IMR-90 (cell line): ENCODE measurements around the gene TNNC1. TPM values are rescaled to one million over a fixed set of nuclear protein-coding genes. Genes with fewer than 3 reads are reported as not detected.

ENCODE experiments used
- ATAC-seq: fragments of 200-7000 bp; cut with Tn5 transposase; 2 replicates; pipeline ENCODE4 v1.9.1; 2020; ENCODE audit warnings: low read depth, mild to moderate bottlenecking, moderate library complexity
- BruUV-seq: library from RNA; stranded (reverse); fragments of 400-500 nt; replicated peaks from 2 replicates; lab custom pipeline; 2021; lab: Mats Ljungman, UMichigan
- CTCF ChIA-PET: fragments of 300-600 bp; formaldehyde crosslinking; extraction: SDS; loops from one replicate; lab custom pipeline; 2021; ENCODE audit warnings: antibody characterized with exemption; lab: Yijun Ruan, JAX
- POLR2A ChIA-PET: fragments of 300-600 bp; sonication (Branson Sonifier 250); formaldehyde crosslinking; loops from one replicate; lab custom pipeline; 2022; ENCODE audit warnings: antibody characterized with exemption; ENCODE audit not compliant: unreplicated experiment; lab: Charles Lee
- DNase-seq: peaks from one replicate; pipeline ENCODE4 v3.0.0; 2013
- H2AFZ ChIP-seq: replicated peaks from 2 replicates; pipeline ENCODE3; 2013; ENCODE audit warnings: low read length, mild to moderate bottlenecking; ENCODE audit not compliant: poor library complexity
- H2AK5ac ChIP-seq: 2 replicates; pipeline ENCODE4 v1.6.1; 2013; ENCODE audit warnings: low read depth, low read length, inconsistent platforms
- H2AK9ac ChIP-seq: replicated peaks from 2 replicates; pipeline ENCODE3; 2013; ENCODE audit warnings: mild to moderate bottlenecking, low read depth, low read length, moderate library complexity; ENCODE audit not compliant: poor library complexity
- H2BK120ac ChIP-seq: 2 replicates; pipeline ENCODE4 v1.6.1; 2013; ENCODE audit warnings: low read depth, low read length, inconsistent platforms
- H2BK15ac ChIP-seq: 3 replicates; pipeline ENCODE4 v1.6.1; 2013; ENCODE audit warnings: low read depth, low read length, inconsistent platforms
- H2BK20ac ChIP-seq: 2 replicates; pipeline ENCODE4 v1.6.1; 2013; ENCODE audit warnings: low read depth, mild to moderate bottlenecking, inconsistent platforms, low read length, moderate library complexity
- H2BK5ac ChIP-seq: 2 replicates; pipeline ENCODE4 v1.6.1; 2013; ENCODE audit warnings: mild to moderate bottlenecking, low read depth, low read length, inconsistent platforms; ENCODE audit not compliant: poor library complexity, severe bottlenecking
- H3K14ac ChIP-seq: replicated peaks from 2 replicates; pipeline ENCODE4 v1.6.1; 2013; ENCODE audit warnings: low read depth, low read length, inconsistent platforms
- H3K18ac ChIP-seq: 2 replicates; pipeline ENCODE4 v1.6.1; 2013; ENCODE audit warnings: low read depth, low read length, control low read depth
- H3K23ac ChIP-seq: 2 replicates; pipeline ENCODE4 v1.6.1; 2013; ENCODE audit warnings: low read depth, low read length, inconsistent platforms
- H3K27ac ChIP-seq: 2 replicates; pipeline ENCODE4 v1.5.1; 2013; ENCODE audit warnings: mild to moderate bottlenecking, control low read depth, low read length; ENCODE audit not compliant: insufficient read depth
- H3K27me3 ChIP-seq: 2 replicates; pipeline ENCODE4 v1.6.1; 2013; ENCODE audit warnings: low read length; ENCODE audit not compliant: control insufficient read depth, insufficient read depth
- H3K36me3 ChIP-seq: 2 replicates; pipeline ENCODE4 v1.6.1; 2013; ENCODE audit warnings: low read length, mixed read lengths; ENCODE audit not compliant: control insufficient read depth, insufficient read depth
- H3K4ac ChIP-seq: 2 replicates; pipeline ENCODE4 v1.6.1; 2013; ENCODE audit warnings: low read depth, low read length, inconsistent platforms
- H3K4me1 ChIP-seq: 2 replicates; pipeline ENCODE4 v1.6.1; 2013; ENCODE audit warnings: low read length, mixed read lengths; ENCODE audit not compliant: control insufficient read depth, insufficient read depth
- H3K4me2 ChIP-seq: 2 replicates; pipeline ENCODE4 v1.6.1; 2013; ENCODE audit warnings: low read depth, mild to moderate bottlenecking, control low read depth, low read length, moderate library complexity
- H3K4me3 ChIP-seq: 2 replicates; pipeline ENCODE4 v1.5.1; 2013; ENCODE audit warnings: low read depth, mild to moderate bottlenecking, control low read depth, low read length, moderate library complexity; ENCODE audit not compliant: insufficient read depth
- H3K56ac ChIP-seq: 2 replicates; pipeline ENCODE4 v1.6.1; 2013; ENCODE audit warnings: low read length, inconsistent platforms; ENCODE audit not compliant: insufficient read depth; ENCODE audit errors: extremely low read depth
- H3K79me1 ChIP-seq, 2 experiments: 2 replicates each; pipeline ENCODE4 v1.6.1; 2013; ENCODE audit warnings: low read length in 2 of 2, inconsistent platforms in 1 of 2, low read depth in 1 of 2
- H3K9ac ChIP-seq: 2 replicates; pipeline ENCODE4 v1.6.1; 2013; ENCODE audit warnings: low read depth, low read length, control low read depth
- H3K9me1 ChIP-seq: 2 replicates; pipeline ENCODE4 v1.6.1; 2013; ENCODE audit warnings: low read length, inconsistent platforms; ENCODE audit not compliant: insufficient read depth
- H3K9me3 ChIP-seq: 2 replicates; pipeline ENCODE4 v1.6.1; 2013; ENCODE audit warnings: low read length; ENCODE audit not compliant: control insufficient read depth, insufficient read depth
- H4K20me1 ChIP-seq: 2 replicates; pipeline ENCODE4 v1.6.1; 2013; ENCODE audit warnings: low read length, inconsistent platforms; ENCODE audit not compliant: insufficient read depth
- H4K5ac ChIP-seq: 2 replicates; pipeline ENCODE4 v1.6.1; 2013; ENCODE audit warnings: mild to moderate bottlenecking, low read depth, low read length, control low read depth
- H4K8ac ChIP-seq, 2 experiments: 2 replicates each; pipeline ENCODE4 v1.6.1; 2013; ENCODE audit warnings: low read depth in 2 of 2, low read length in 2 of 2, control low read depth in 1 of 2, inconsistent platforms in 1 of 2
- H4K91ac ChIP-seq: 2 replicates; pipeline ENCODE4 v1.6.1; 2013; ENCODE audit warnings: low read depth, low read length, inconsistent platforms; ENCODE audit not compliant: insufficient read depth
- BHLHE40 ChIP-seq: fragments of 150-350 bp; IDR thresholded peaks from 2 replicates; pipeline ENCODE4 v1.6.1; 2016; ENCODE audit warnings: mild to moderate bottlenecking, low read depth, low read length
- FOS ChIP-seq: fragments of 150-350 bp; IDR thresholded peaks from 2 replicates; pipeline ENCODE4 v1.6.1; 2016; ENCODE audit warnings: low read depth, low read length
- NFE2L2 ChIP-seq: fragments of 150-350 bp; IDR thresholded peaks from 2 replicates; pipeline ENCODE4 v1.6.1; 2016; ENCODE audit warnings: low read depth, mild to moderate bottlenecking, low read length
- RFX5 ChIP-seq: IDR thresholded peaks from 2 replicates; pipeline ENCODE4 v1.8.0; 2012; ENCODE audit warnings: low read depth, mild to moderate bottlenecking, low read length, moderate library complexity
- WGBS, 2 experiments: methylation state at CpG; one replicate each; pipeline versions ENCODE4 v1.1.5 to v1.1.7; 2013; ENCODE audit warnings: missing lambda C conversion rate in 2 of 2; ENCODE audit not compliant: insufficient read length in 1 of 2; ENCODE audit errors: extremely low coverage in 2 of 2; 5-methylcytosine and 5-hydroxymethylcytosine counted together
- dilution Hi-C: fragments of 300-500 bp; cut with HindIII; formaldehyde crosslinking; loops from one replicate; pipeline ENCODE4 v1.14.3; 2018; ENCODE audit warnings: low sequenced_read_pairs; ENCODE audit not compliant: unreplicated experiment
- in situ Hi-C: fragments of 300-500 bp; cut with MboI; formaldehyde crosslinking; loops from 3 replicates; pipeline ENCODE4 v1.14.3; 2019; ENCODE audit warnings: low sequenced_read_pairs, inconsistent platforms, mixed read lengths
- intact Hi-C: fragments of 100-400 bp; cut with micrococcal nuclease; formaldehyde crosslinking; loops from 2 replicates; pipeline ENCODE4 v1.10.0; 2022
- polyA plus RNA-seq, 3 experiments: library from polyadenylated mRNA; depleted of rRNA; stranded (reverse); fragments of >200 nt; gene quantifications; 2 replicates each; pipeline ENCODE4 v1.2.3, GENCODE V29; 2012; ENCODE audit warnings: low replicate concordance in 1 of 3
- total RNA-seq: library from RNA; depleted of rRNA; stranded (reverse); fragments of >200 nt; gene quantifications from 2 replicates; pipeline ENCODE4 v1.2.3, GENCODE V29; 2012
- TF ChIP-seq, protein P1 (sequence below): conservative IDR thresholded peaks from 2 replicates; pipeline ENCODE4 v1.5.1; 2012; ENCODE audit warnings: mild to moderate bottlenecking, low read depth, low read length, improper control_type of control experiment

Gene TNNC1
- total and polyA plus RNA-seq, 2 of the 4 experiments (the other 2 are of a cell fraction), result 1.3 to 4.6 TPM

DNA sequence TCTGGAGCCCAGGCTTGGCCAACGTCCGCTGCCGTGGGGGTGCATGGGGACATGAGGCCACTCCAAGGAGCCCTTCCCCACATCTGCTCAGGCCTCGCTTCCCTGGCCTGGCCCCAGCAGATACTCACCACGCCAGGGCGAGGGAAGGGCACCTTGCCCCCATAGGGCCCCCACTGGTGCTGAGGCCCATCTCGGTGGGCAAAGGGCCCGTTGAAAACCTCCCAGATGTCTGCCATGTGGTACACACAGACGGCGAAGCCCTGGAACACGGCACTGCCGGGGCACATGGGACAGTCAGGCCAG is 13.6 kb downstream of the TNNC1 start:
- H4K5ac ChIP-seq, result no peak overlapping the region
- H3K4ac ChIP-seq, result no peak overlapping the region
- no peak overlapping the region for H2AK9ac ChIP-seq
- H2AFZ ChIP-seq, result no peak overlapping the region
- no peak overlapping the region for H4K8ac ChIP-seq
- H3K27ac ChIP-seq, result no peak overlapping the region
- WGBS, 2 experiments, result 93% methylated on average over 8 of the region's 12 CpGs; no CpG with 5 or more reads in 1 of the 2 experiments
- intact Hi-C loops (no loop called here), in situ Hi-C loops (no loop called here), dilution Hi-C loops (no loop called here)
- no peak overlapping the region for H3K4me2 ChIP-seq
- H2AK5ac ChIP-seq, result no peak overlapping the region; the same call in 1 of the 2 replicates
- no peaks in the 10 kb centered on the region for H3K9me3 ChIP-seq
- H3K4me1 ChIP-seq, result peaks cover 8% of the 10 kb centered on the region; the same call in 1 of the 2 replicates
- no peak overlapping the region for H2BK5ac ChIP-seq
- ATAC-seq (no peak), DNase-seq (no peak)
- ChIA-PET CTCF (no interaction called here), POLR2A (no interaction called here)
- H3K9me1 ChIP-seq, result no peaks in the 10 kb centered on the region
- H3K56ac ChIP-seq, result no peak overlapping the region
- H4K20me1 ChIP-seq, result no peaks in the 10 kb centered on the region; the same call in 1 of the 2 replicates
- no peak overlapping the region for H2BK120ac ChIP-seq
- no peaks in the 10 kb centered on the region for H3K79me1 ChIP-seq
- no peak overlapping the region for H3K4me3 ChIP-seq
- no peaks in the 10 kb centered on the region; the same call in 1 of the 2 replicates for H3K27me3 ChIP-seq
- BruUV-seq, result no TSS peak
- no peak overlapping the region for H3K14ac ChIP-seq
- H3K9ac ChIP-seq, result no peak overlapping the region
- no peak for TF ChIP-seq RFX5
- TF ChIP-seq FOS, result no peak
- TF ChIP-seq, protein P1, sequence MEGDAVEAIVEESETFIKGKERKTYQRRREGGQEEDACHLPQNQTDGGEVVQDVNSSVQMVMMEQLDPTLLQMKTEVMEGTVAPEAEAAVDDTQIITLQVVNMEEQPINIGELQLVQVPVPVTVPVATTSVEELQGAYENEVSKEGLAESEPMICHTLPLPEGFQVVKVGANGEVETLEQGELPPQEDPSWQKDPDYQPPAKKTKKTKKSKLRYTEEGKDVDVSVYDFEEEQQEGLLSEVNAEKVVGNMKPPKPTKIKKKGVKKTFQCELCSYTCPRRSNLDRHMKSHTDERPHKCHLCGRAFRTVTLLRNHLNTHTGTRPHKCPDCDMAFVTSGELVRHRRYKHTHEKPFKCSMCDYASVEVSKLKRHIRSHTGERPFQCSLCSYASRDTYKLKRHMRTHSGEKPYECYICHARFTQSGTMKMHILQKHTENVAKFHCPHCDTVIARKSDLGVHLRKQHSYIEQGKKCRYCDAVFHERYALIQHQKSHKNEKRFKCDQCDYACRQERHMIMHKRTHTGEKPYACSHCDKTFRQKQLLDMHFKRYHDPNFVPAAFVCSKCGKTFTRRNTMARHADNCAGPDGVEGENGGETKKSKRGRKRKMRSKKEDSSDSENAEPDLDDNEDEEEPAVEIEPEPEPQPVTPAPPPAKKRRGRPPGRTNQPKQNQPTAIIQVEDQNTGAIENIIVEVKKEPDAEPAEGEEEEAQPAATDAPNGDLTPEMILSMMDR, result no peak
- TF ChIP-seq BHLHE40, result no peak
- TF ChIP-seq NFE2L2, result no peak
- H2BK20ac ChIP-seq, result no peak overlapping the region
- H2BK15ac ChIP-seq, result no peak overlapping the region
- no peaks in the 10 kb centered on the region for H3K36me3 ChIP-seq
- no peak overlapping the region for H4K91ac ChIP-seq
- H3K18ac ChIP-seq, result no peak overlapping the region
- no peak overlapping the region for H3K23ac ChIP-seq
